ENCODE data around the gene NTSR2.

NTSR2 gene

GRCh38 chr2:11636593-11637295, 33.3 kb downstream of the NTSR2 start:
- no peaks in the 10 kb centered on the region for H3K9me3 ChIP-seq (ENCODE audit: low read depth, low read length)
- DNase-seq (ENCODE audit: low read depth, low spot score) = no peak
- H3K4me3 ChIP-seq = no peak overlapping the region
- no peaks in the 10 kb centered on the region for H3K36me3 ChIP-seq (ENCODE audit: insufficient read depth, low read length)
- no peak overlapping the region for H3K27ac ChIP-seq
- no peak for TF ChIP-seq POLR2AphosphoS5 (IDR thresholded peaks at IDR 0.05; ENCODE audit: borderline replicate concordance, low read depth, low read length)
- TF ChIP-seq FOXP2 (optimal IDR thresholded peaks at IDR 0.05; ENCODE audit: control extremely low read depth, extremely low read length, insufficient read depth) = no peak
- TF ChIP-seq EZH2 (IDR thresholded peaks at IDR 0.05) = no peak
- H3K9ac ChIP-seq (ENCODE audit: insufficient read length) = no peak overlapping the region

- no peak for DNase-seq (ENCODE audit: low read depth, low spot score)
- H3K4me3 ChIP-seq = no peak overlapping the region
- no peak overlapping the region for H3K9ac ChIP-seq (ENCODE audit: insufficient read length)
- H3K36me3 ChIP-seq (ENCODE audit: insufficient read depth, low read length) = no peaks in the 10 kb centered on the region
- no peak overlapping the region for H3K27ac ChIP-seq
- H3K9me3 ChIP-seq (ENCODE audit: low read depth, low read length) = no peaks in the 10 kb centered on the region
- TF ChIP-seq FOXP2 (optimal IDR thresholded peaks at IDR 0.05; ENCODE audit: control extremely low read depth, extremely low read length, insufficient read depth) (no peak), POLR2AphosphoS5 (IDR thresholded peaks at IDR 0.05; ENCODE audit: borderline replicate concordance, low read depth, low read length) (no peak), EZH2 (IDR thresholded peaks at IDR 0.05) (no peak)
Measured at GRCh38 chr2:11635141-11635540, 34.9 kb downstream of the NTSR2 start.

- H3K27ac ChIP-seq = no peak overlapping the region
- no peaks in the 10 kb centered on the region for H3K36me3 ChIP-seq (ENCODE audit: insufficient read depth, low read length)
- DNase-seq (ENCODE audit: low read depth, low spot score) = no peak
- H3K9ac ChIP-seq (ENCODE audit: insufficient read length) = no peak overlapping the region
- no peak for TF ChIP-seq FOXP2 (optimal IDR thresholded peaks at IDR 0.05; ENCODE audit: control extremely low read depth, extremely low read length, insufficient read depth)
- no peak for TF ChIP-seq POLR2AphosphoS5 (IDR thresholded peaks at IDR 0.05; ENCODE audit: borderline replicate concordance, low read depth, low read length)
- TF ChIP-seq EZH2 (IDR thresholded peaks at IDR 0.05) = no peak
- H3K4me3 ChIP-seq = no peak overlapping the region
- H3K9me3 ChIP-seq (ENCODE audit: low read depth, low read length) = no peaks in the 10 kb centered on the region
Measured at GRCh38 chr2:11634584-11634983, 35.4 kb downstream of the NTSR2 start.

GRCh38 chr2:11633923-11634478, 36.0 kb downstream of the NTSR2 start:
- Histone ChIP-seq H3K4me3 (no peak overlapping the region), H3K9ac (ENCODE audit: insufficient read length) (no peak overlapping the region), H3K36me3 (ENCODE audit: insufficient read depth, low read length) (no peaks in the 10 kb centered on the region), H3K27ac (no peak overlapping the region), H3K9me3 (ENCODE audit: low read depth, low read length) (no peaks in the 10 kb centered on the region)
- no peak for DNase-seq (ENCODE audit: low read depth, low spot score)
- no peak for TF ChIP-seq EZH2 (IDR thresholded peaks at IDR 0.05)
- TF ChIP-seq POLR2AphosphoS5 (IDR thresholded peaks at IDR 0.05; ENCODE audit: borderline replicate concordance, low read depth, low read length) = no peak
- TF ChIP-seq FOXP2 (optimal IDR thresholded peaks at IDR 0.05; ENCODE audit: control extremely low read depth, extremely low read length, insufficient read depth) = no peak

- no peak for DNase-seq (ENCODE audit: low read depth, low spot score)
- no peak overlapping the region for H3K4me3 ChIP-seq
Measured at GRCh38 chr2:11631462-11631861, 38.5 kb downstream of the NTSR2 start.

GRCh38 chr2:11630855-11631254, 39.1 kb downstream of the NTSR2 start:
- TF ChIP-seq FOXP2 (optimal IDR thresholded peaks at IDR 0.05; ENCODE audit: control extremely low read depth, extremely low read length, insufficient read depth) = no peak
- TF ChIP-seq POLR2AphosphoS5 (IDR thresholded peaks at IDR 0.05; ENCODE audit: borderline replicate concordance, low read depth, low read length) = no peak
- TF ChIP-seq EZH2 (IDR thresholded peaks at IDR 0.05) = no peak
- Histone ChIP-seq H3K9ac (ENCODE audit: insufficient read length) (no peak overlapping the region), H3K27ac (no peak overlapping the region), H3K4me3 (no peak overlapping the region), H3K36me3 (ENCODE audit: insufficient read depth, low read length) (no peaks in the 10 kb centered on the region), H3K9me3 (ENCODE audit: low read depth, low read length) (no peaks in the 10 kb centered on the region)
- no peak for DNase-seq (ENCODE audit: low read depth, low spot score)

More at GRCh38 chr2:11631462-11631861, 38.5 kb downstream of the NTSR2 start:
- TF ChIP-seq EZH2 (IDR thresholded peaks at IDR 0.05) (no peak), POLR2AphosphoS5 (IDR thresholded peaks at IDR 0.05; ENCODE audit: borderline replicate concordance, low read depth, low read length) (no peak), FOXP2 (optimal IDR thresholded peaks at IDR 0.05; ENCODE audit: control extremely low read depth, extremely low read length, insufficient read depth) (no peak)
- no peak overlapping the region for H3K27ac ChIP-seq
- no peak overlapping the region for H3K9ac ChIP-seq (ENCODE audit: insufficient read length)
- no peaks in the 10 kb centered on the region for H3K9me3 ChIP-seq (ENCODE audit: low read depth, low read length)
- H3K36me3 ChIP-seq (ENCODE audit: insufficient read depth, low read length) = no peaks in the 10 kb centered on the region

GRCh38 chr2:11629851-11630250, 40.1 kb downstream of the NTSR2 start:
- H3K9ac ChIP-seq (ENCODE audit: insufficient read length) = no peak overlapping the region
- no peak for TF ChIP-seq POLR2AphosphoS5 (IDR thresholded peaks at IDR 0.05; ENCODE audit: borderline replicate concordance, low read depth, low read length)
- no peak for TF ChIP-seq EZH2 (IDR thresholded peaks at IDR 0.05)
- TF ChIP-seq FOXP2 (optimal IDR thresholded peaks at IDR 0.05; ENCODE audit: control extremely low read depth, extremely low read length, insufficient read depth) = no peak
- H3K4me3 ChIP-seq = no peak overlapping the region
- H3K9me3 ChIP-seq (ENCODE audit: low read depth, low read length) = no peaks in the 10 kb centered on the region
- H3K27ac ChIP-seq = no peak overlapping the region
- no peaks in the 10 kb centered on the region for H3K36me3 ChIP-seq (ENCODE audit: insufficient read depth, low read length)
- DNase-seq (ENCODE audit: low read depth, low spot score) = no peak

- H3K9me3 ChIP-seq (ENCODE audit: low read depth, low read length) = no peaks in the 10 kb centered on the region
- H3K9ac ChIP-seq (ENCODE audit: insufficient read length) = no peak overlapping the region
- H3K4me3 ChIP-seq = no peak overlapping the region
- H3K36me3 ChIP-seq (ENCODE audit: insufficient read depth, low read length) = no peaks in the 10 kb centered on the region
- TF ChIP-seq FOXP2 (optimal IDR thresholded peaks at IDR 0.05; ENCODE audit: control extremely low read depth, extremely low read length, insufficient read depth) = no peak
- TF ChIP-seq EZH2 (IDR thresholded peaks at IDR 0.05) = no peak
- TF ChIP-seq POLR2AphosphoS5 (IDR thresholded peaks at IDR 0.05; ENCODE audit: borderline replicate concordance, low read depth, low read length) = no peak
- DNase-seq (ENCODE audit: low read depth, low spot score) = no peak
- no peak overlapping the region for H3K27ac ChIP-seq
Measured at GRCh38 chr2:11629215-11629614, 40.8 kb downstream of the NTSR2 start.
